ENCODE results near the gene MSI1.

DNA sequence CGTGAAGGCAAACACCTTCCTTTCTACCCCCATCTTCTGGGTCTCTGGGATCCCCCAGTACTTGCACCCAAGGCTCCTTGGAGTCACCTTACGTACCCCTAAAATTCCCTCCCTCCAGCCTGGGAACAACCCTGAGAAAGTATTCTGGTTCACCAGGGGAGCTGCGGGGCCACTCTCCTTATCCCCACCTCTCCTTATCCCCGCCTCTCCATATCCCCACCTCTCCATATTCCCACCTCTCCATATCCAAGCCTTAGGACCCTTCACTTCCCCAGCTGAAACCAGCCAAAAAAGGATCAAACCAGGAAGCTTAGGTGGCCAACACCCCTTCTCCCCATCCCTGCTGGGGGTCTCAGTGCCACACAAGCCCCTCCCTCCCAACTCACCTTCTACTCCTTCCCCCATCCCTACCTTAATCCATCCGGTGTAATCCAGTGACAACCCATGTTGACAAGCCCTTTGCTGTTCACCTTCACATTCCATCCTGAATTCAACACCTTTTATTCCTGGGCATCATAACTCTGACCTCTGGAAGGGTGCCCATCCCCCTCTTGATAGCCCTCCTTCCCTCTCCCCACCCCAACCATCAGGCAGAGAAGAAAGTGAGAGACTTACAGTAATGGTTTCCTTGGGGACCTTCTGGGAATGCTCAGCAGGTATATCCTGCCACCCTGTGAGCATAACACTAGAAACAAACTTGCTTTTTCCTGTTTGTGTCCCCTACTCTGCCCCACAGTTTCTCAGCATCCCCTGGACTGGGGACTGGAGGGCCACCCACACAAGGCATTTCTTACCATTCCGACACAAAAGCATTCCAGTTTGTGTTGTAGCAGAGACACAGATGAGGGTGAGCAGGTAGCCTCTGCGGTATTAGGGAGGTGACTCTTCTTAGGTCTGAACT, 1.6 kb upstream of the MSI1 start:
- TF ChIP-seq, protein P1, sequence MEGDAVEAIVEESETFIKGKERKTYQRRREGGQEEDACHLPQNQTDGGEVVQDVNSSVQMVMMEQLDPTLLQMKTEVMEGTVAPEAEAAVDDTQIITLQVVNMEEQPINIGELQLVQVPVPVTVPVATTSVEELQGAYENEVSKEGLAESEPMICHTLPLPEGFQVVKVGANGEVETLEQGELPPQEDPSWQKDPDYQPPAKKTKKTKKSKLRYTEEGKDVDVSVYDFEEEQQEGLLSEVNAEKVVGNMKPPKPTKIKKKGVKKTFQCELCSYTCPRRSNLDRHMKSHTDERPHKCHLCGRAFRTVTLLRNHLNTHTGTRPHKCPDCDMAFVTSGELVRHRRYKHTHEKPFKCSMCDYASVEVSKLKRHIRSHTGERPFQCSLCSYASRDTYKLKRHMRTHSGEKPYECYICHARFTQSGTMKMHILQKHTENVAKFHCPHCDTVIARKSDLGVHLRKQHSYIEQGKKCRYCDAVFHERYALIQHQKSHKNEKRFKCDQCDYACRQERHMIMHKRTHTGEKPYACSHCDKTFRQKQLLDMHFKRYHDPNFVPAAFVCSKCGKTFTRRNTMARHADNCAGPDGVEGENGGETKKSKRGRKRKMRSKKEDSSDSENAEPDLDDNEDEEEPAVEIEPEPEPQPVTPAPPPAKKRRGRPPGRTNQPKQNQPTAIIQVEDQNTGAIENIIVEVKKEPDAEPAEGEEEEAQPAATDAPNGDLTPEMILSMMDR (conservative IDR thresholded peaks at IDR 0.05), result no peak
- TF ChIP-seq EZH2 (IDR thresholded peaks at IDR 0.05; ENCODE audit: low read depth), result no peak
